ENCODE data around the gene LY6G5B.

Gene LY6G5B

DNA sequence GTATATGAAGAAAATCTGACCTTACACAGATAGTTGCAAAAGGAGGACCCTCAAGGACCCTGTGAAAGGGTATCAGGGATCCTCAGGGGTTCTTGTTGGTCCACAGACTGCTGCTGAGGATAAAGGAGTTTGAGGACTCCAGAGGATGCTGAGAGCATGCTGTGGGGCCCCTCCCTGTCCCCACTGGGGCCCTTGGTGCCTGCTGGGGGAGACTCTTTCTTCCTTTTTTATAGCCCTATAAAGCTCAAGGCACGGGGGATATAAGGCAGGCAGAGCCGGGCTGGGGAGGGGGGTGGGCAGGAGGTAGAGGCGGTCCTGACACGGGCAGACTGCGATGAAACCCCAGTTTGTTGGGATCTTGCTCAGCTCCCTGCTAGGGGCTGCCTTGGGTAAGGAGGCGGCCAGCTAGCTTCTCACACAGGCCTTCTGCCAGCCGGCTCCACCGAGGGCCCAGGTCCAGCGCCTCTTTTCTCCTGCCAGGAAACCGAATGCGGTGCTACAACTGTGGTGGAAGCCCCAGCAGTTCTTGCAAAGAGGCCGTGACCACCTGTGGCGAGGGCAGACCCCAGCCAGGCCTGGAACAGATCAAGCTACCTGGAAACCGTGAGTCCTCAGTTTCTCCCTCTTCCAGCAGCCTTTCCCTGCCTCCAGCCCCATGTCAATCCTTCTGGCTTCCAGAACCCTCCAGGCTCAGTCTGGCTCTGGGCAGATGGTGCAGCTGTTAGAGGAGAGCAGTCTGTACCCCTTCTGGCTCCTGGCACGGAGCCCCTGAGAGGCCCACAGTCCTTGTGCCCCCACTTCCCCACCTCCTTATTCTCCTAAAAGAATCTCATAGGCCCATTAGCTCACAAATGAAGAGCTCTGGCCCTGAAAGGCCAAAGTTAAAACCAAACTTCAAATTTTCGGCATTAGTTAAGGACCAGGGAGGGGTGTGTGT, 45.5 kb downstream of the LY6G5B start, which contains the start of gene LY6G6D:
TSS of gene LY6G6D (plus strand) at position 327 of the 937 bp plus-strand sequence. CDS start at position 335, 8 bp downstream.
- Histone ChIP-seq H3K4me1 (ENCODE audit: control insufficient read depth, insufficient read depth, low read length) (peaks cover 21% of the 10 kb centered on the region), H3K36me3 (ENCODE audit: control insufficient read depth, insufficient read depth, low read length) (no peaks in the 10 kb centered on the region), H3K9ac (ENCODE audit: low read depth, low read length) (peak within 1 kb of the TSS; percentile 39), H3K4me3 (ENCODE audit: low read depth, low read length) (no peak within 1 kb of the TSS), H3K9me3 (ENCODE audit: control insufficient read depth, insufficient read depth, low read length) (no peaks in the 10 kb centered on the region), H3K27me3 (ENCODE audit: control insufficient read depth, insufficient read depth, low read length) (no peaks in the 10 kb centered on the region)

GRCh38 chr6:31717499-31718222, 47.9 kb downstream of the LY6G5B start:
- no peaks in the 10 kb centered on the region for H3K36me3 ChIP-seq (ENCODE audit: control insufficient read depth, insufficient read depth, low read length)
- H3K9ac ChIP-seq (ENCODE audit: low read depth, low read length), result no peak overlapping the region
- H3K4me3 ChIP-seq (ENCODE audit: low read depth, low read length), result no peak overlapping the region
- no peaks in the 10 kb centered on the region for H3K9me3 ChIP-seq (ENCODE audit: control insufficient read depth, insufficient read depth, low read length)
- peaks cover 21% of the 10 kb centered on the region for H3K4me1 ChIP-seq (ENCODE audit: control insufficient read depth, insufficient read depth, low read length)
- H3K27me3 ChIP-seq (ENCODE audit: control insufficient read depth, insufficient read depth, low read length), result no peaks in the 10 kb centered on the region

- Histone ChIP-seq H3K9me3 (ENCODE audit: control insufficient read depth, insufficient read depth, low read length) (no peaks in the 10 kb centered on the region), H3K4me1 (ENCODE audit: control insufficient read depth, insufficient read depth, low read length) (peaks cover 21% of the 10 kb centered on the region), H3K9ac (ENCODE audit: low read depth, low read length) (no peak overlapping the region), H3K4me3 (ENCODE audit: low read depth, low read length) (no peak overlapping the region), H3K36me3 (ENCODE audit: control insufficient read depth, insufficient read depth, low read length) (no peaks in the 10 kb centered on the region), H3K27me3 (ENCODE audit: control insufficient read depth, insufficient read depth, low read length) (no peaks in the 10 kb centered on the region)
Observed at GRCh38 chr6:31718265-31718664, 48.5 kb downstream of the LY6G5B start.

DNA sequence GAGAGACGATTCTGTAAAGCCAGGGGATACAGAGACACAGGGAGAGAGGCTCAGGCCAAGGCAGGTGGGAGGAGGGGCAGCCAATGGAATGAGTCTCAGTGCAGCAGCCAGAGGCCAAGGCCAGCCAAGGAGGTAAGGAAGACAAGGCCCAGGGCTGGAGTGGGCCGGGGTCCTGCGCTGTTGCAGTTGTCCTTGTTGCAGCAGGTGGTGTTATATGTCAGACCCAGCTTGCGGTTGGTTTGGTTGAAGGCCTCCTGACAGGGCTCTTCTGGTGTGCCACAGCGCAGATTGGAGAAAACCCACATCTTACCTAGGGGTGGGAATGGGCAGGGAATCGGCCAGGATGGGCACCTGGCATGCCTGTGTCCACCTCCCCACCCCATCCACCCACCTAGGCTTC, 49.2 kb downstream of the LY6G5B start:
- Histone ChIP-seq H3K9me3 (ENCODE audit: control insufficient read depth, insufficient read depth, low read length) (no peaks in the 10 kb centered on the region), H3K9ac (ENCODE audit: low read depth, low read length) (no peak overlapping the region), H3K27me3 (ENCODE audit: control insufficient read depth, insufficient read depth, low read length) (no peaks in the 10 kb centered on the region), H3K4me3 (ENCODE audit: low read depth, low read length) (no peak overlapping the region), H3K36me3 (ENCODE audit: control insufficient read depth, insufficient read depth, low read length) (no peaks in the 10 kb centered on the region), H3K4me1 (ENCODE audit: control insufficient read depth, insufficient read depth, low read length) (peaks cover 18% of the 10 kb centered on the region)

GRCh38 chr6:31720196-31720770, 50.5 kb downstream of the LY6G5B start:
- Histone ChIP-seq H3K36me3 (ENCODE audit: control insufficient read depth, insufficient read depth, low read length) (no peaks in the 10 kb centered on the region), H3K27me3 (ENCODE audit: control insufficient read depth, insufficient read depth, low read length) (no peaks in the 10 kb centered on the region), H3K9ac (ENCODE audit: low read depth, low read length) (no peak overlapping the region), H3K9me3 (ENCODE audit: control insufficient read depth, insufficient read depth, low read length) (no peaks in the 10 kb centered on the region), H3K4me3 (ENCODE audit: low read depth, low read length) (no peak overlapping the region), H3K4me1 (ENCODE audit: control insufficient read depth, insufficient read depth, low read length) (peaks cover 9% of the 10 kb centered on the region)

DNA sequence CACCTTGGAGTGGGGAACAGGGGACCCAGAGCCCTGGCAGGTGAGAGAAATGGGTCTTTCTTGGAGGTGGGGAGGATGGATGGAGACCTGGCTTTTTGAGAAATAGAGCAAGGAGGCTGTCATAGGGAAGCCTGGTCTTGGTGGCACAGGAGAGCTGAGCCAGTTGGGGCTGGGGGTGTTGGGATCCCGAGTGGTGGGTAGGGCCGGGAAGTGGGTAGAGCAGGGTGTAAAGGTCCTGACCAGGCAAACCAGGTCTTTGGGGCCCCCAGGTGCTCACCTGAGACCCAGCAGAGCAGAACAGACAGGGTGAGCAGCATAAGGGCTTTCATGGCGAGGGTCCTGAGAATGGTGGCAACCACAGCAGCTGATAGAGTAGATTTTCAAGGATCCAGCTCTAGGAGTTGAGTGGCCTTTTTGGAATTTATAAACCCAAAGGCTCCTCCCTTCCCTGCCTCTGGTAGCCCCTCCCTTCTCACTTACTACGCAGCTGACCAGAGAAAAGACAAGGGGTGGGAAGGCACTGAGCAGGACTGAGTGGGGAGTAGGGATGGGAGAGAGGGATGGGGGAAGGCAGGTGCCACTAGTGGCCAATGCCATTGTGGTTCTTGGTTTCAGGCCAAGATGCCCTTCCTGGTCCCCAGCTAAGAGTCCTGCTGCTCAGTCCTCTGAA, 51.7 kb downstream of the LY6G5B start, which contains the start of gene LY6G6C:
TSS of gene LY6G6C (minus strand) at position 396 of the 670 bp plus-strand sequence. CDS start at position 329, 67 bp downstream.
- Histone ChIP-seq H3K36me3 (ENCODE audit: control insufficient read depth, insufficient read depth, low read length) (no peaks in the 10 kb centered on the region), H3K9ac (ENCODE audit: low read depth, low read length) (no peak within 1 kb of the TSS), H3K4me1 (ENCODE audit: control insufficient read depth, insufficient read depth, low read length) (peaks cover 9% of the 10 kb centered on the region), H3K4me3 (ENCODE audit: low read depth, low read length) (no peak within 1 kb of the TSS), H3K27me3 (ENCODE audit: control insufficient read depth, insufficient read depth, low read length) (no peaks in the 10 kb centered on the region), H3K9me3 (ENCODE audit: control insufficient read depth, insufficient read depth, low read length) (no peaks in the 10 kb centered on the region)

GRCh38 chr6:31722173-31722572, 52.4 kb downstream of the LY6G5B start:
- Histone ChIP-seq H3K4me3 (ENCODE audit: low read depth, low read length) (no peak overlapping the region), H3K27me3 (ENCODE audit: control insufficient read depth, insufficient read depth, low read length) (no peaks in the 10 kb centered on the region), H3K9ac (ENCODE audit: low read depth, low read length) (no peak overlapping the region), H3K4me1 (ENCODE audit: control insufficient read depth, insufficient read depth, low read length) (peaks cover 8% of the 10 kb centered on the region), H3K36me3 (ENCODE audit: control insufficient read depth, insufficient read depth, low read length) (peaks cover 4% of the 10 kb centered on the region), H3K9me3 (ENCODE audit: control insufficient read depth, insufficient read depth, low read length) (no peaks in the 10 kb centered on the region)

All from iPS-15b (cell line).